Fibroblast of mammary gland (primary cell): Measurements from ENCODE around the gene NDUFA3.
A peak's percentile ranks its signal among the peaks of the same experiment; 100 is the strongest.

ENCODE experiments used
- DNase-seq: peaks from one replicate; pipeline ENCODE4 v3.0.0-alpha.2; 2010; ENCODE audit warnings: low read depth
- H3K4me3 ChIP-seq: 2 replicates; pipeline ENCODE4 v1.5.1; 2011; ENCODE audit warnings: low read depth, mild to moderate bottlenecking, low read length, moderate library complexity; ENCODE audit not compliant: control insufficient read depth
- TF ChIP-seq, protein P1 (sequence below): conservative IDR thresholded peaks from 2 replicates; pipeline ENCODE4 v1.5.1; 2011; ENCODE audit warnings: low read depth, low read length, inconsistent platforms; ENCODE audit not compliant: control insufficient read depth, insufficient read depth

The NDUFA3 gene

DNA sequence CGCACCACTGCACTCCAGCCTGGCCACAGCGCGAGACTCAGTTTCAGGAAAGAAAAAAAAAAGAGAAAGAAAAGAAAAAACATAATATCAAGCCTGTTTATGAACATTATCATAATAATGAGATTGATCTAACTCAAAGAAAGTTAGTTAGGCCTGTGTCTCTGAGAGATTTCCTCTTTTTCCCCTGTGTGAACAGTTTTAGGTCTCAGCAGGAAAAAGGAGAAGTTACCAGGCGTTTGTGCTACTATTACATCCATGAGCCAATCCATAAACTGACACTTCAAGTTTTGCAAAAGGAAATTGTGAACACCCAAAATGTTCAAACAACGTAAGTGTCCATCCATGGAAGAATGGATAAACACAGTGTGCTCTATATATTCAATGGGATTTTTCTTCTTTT is 25.3 kb upstream of the NDUFA3 start:
- no peak for DNase-seq
- no peak overlapping the region for H3K4me3 ChIP-seq
- TF ChIP-seq, protein P1, sequence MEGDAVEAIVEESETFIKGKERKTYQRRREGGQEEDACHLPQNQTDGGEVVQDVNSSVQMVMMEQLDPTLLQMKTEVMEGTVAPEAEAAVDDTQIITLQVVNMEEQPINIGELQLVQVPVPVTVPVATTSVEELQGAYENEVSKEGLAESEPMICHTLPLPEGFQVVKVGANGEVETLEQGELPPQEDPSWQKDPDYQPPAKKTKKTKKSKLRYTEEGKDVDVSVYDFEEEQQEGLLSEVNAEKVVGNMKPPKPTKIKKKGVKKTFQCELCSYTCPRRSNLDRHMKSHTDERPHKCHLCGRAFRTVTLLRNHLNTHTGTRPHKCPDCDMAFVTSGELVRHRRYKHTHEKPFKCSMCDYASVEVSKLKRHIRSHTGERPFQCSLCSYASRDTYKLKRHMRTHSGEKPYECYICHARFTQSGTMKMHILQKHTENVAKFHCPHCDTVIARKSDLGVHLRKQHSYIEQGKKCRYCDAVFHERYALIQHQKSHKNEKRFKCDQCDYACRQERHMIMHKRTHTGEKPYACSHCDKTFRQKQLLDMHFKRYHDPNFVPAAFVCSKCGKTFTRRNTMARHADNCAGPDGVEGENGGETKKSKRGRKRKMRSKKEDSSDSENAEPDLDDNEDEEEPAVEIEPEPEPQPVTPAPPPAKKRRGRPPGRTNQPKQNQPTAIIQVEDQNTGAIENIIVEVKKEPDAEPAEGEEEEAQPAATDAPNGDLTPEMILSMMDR, result no peak

DNA sequence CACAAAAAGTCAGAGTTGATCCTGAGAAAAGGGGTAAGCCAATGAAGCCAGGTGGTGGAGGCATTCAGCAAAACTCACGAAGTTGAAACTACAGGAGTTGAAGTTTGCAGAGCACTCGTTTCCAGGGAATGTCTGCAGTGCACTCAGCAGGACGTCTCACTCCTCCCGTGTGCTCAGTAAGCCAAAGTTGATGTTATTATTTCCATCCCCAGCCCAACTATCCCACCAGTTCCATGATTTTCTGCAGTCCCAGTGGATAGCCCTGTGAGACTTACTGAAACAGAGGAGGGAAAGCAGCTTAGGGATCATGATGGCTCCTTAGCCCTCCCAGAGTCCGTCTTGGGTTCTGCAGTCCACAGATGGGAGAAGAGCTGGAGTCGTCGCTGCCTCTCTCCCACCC is 21.6 kb upstream of the NDUFA3 start, which contains the start of gene TARM1:
Gene TARM1 (minus strand): TSS at position 334 of the 400 bp plus-strand sequence. CDS start 25 bp downstream, at position 309.
- H3K4me3 ChIP-seq, result no peak within 1 kb of the TSS
- TF ChIP-seq, protein P1, result no peak
- no peak for DNase-seq

DNA sequence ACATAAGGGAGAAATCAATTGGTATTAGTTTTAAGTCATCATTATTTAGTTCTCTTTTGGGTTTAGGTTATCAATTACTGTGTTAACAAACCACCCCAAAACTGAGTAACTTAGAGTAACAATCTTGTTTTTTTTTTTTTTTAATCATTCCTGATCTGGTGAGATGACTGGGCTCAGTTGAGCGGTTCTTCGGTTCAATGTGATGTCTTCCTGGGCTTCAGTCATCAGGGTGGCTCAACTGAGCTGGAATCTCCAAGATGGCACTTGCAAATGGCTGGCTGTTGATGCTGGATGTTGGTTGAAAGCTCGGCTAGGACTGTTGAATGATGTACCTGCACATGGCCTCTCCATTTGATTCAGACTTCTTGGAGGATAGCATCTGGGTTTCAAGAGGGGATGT is 18.2 kb upstream of the NDUFA3 start:
- no peak overlapping the region for H3K4me3 ChIP-seq
- DNase-seq, result no peak
- TF ChIP-seq, protein P1, result no peak

DNA sequence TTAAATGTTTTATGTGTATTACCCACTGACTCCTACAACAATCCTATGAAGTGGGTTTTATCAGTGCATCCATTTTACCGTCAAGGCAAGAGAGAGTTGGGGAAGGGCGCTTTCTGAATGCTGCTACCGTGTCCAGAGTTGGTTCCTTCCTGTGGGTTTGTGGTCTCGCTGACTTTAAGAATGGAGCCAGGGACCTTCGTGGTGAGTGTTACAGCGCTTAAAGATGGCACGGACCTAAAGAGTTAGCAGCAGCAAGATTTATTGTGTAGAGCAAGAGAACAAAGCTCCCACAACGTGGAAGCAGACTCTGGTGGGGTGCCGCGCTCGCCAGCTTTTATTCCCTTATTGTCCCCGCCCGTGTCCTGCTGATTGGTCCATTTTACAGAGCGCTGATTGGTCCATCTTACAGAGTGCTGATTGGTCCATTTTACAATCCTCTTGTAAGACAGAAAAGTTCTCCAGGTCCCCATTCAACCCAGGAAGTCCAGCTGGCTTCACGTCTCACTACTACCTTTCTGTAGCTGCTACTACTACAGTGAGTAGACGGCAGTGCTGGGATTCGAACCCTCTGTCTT is 8.1 kb upstream of the NDUFA3 start:
- TF ChIP-seq, protein P1, result no peak
- no peak for DNase-seq
- no peak overlapping the region for H3K4me3 ChIP-seq

DNA sequence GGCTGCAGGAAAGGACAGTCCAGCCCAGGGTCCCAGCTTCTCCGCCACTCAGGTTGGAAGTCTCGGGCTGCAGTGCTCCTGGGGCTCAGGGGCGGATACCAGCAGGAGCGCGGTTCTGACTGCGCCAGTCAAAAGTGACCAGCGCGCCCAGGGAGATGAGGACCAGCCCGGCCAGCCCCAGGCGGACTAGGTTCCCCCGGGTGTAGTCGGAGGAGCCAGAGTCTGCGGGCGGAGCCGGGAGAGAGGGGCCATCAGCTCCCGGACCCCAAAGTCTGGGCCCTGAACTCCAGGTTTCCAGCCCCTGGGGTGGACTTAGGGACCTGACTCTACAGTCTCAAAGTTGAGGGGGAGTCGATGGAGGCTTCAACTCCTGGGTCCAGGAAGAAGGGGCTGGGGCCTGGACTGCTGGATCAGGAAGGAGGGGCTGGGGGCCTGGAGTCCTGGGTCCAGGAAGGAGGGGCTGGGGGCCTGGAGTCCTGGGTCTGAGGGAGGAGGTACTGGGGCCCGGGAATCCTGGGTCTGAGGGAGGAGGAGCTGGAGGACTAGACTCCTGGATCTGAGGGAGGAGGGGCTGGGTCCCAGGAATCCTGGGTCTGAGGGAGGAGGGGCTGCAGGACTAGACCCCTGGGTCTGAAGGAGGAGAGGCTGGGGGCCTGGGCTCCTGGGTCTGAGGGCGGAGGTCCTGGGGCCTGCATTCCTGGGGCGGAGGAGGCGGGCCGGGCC is 7.4 kb upstream of the NDUFA3 start:
- TF ChIP-seq, protein P1, result no peak
- no peak for DNase-seq
- H3K4me3 ChIP-seq, result no peak overlapping the region

DNA sequence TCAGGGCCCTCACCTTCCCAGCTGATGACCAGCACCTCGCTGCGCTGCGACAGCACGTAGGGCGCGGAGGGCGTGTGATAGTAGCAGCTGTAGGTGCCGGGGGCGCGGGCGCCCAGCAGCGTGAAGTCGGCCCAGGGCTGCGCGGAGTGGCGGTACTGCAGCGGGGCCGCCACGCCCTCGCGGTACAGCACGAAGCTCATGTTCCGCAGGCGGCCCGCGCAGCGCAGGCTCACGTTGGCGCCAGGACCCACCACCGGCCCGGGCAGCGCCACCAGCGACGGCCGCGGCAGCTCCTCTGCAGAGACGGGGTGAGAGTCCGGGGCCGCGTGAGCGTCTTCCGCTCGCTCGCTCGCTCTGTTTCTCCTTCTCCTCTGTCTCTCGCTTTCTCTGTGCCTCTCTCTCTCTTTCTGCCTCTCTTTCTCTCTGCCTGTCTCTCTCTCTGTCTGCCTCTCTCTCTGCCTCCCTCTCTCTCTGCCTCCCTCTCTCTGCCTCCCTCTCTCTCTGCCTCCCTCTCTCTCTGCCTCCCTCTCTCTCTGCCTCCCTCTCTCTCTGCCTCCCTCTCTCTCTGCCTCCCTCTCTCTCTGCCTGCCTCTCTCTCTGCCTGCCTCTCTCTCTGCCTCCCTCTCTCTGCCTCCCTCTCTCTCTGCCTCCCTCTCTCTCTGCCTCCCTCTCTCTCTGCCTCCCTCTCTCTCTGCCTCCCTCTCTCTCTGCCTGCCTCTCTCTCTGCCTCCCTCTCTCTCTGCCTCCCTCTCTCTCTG is 6.6 kb upstream of the NDUFA3 start:
- peak overlapping the region; percentile 19 for H3K4me3 ChIP-seq
- peak; percentile 28 for DNase-seq

DNA sequence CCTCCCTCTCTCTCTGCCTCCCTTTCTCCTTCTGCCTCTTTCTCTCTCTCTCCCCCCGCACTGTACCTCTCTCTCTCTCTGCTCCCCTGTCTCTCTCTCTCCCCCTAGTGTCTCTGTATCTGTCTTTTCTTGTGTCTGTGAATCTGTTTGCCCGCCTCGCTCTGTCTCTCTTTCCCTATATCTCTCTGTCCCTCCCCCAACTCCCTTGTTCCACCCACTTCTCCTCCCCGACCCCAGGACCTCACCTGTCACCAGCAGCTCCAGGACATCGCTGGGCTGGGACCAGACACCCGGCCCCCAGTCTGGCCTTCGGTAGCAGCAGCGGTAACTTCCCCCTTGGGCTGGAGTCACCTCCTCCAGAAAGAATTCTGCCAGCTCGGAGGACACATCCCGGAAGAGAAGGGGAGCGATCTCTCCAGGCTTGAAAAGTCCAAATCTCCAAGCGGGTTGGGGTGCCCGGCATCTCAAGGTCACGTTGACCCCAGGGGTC is 6.0 kb upstream of the NDUFA3 start:
- peak overlapping the region; percentile 26 for H3K4me3 ChIP-seq
- DNase-seq, result peak; percentile 57
- TF ChIP-seq, protein P1, result peak; percentile 57
